Measurements from ENCODE around the gene TM9SF1. TPM values are rescaled to one million over a fixed set of nuclear protein-coding genes. Genes with fewer than 3 reads are reported as not detected.
"Not testable (repeated sequence)": the region's sequence is repeated elsewhere in the genome, so short reads cannot be mapped to it uniquely, and the experiment has no call there.

Gene TM9SF1
- total and polyA plus RNA-seq, 5 experiments from 2014 or later: 19.4 to 29.8 (median 23.1) TPM

DNA sequence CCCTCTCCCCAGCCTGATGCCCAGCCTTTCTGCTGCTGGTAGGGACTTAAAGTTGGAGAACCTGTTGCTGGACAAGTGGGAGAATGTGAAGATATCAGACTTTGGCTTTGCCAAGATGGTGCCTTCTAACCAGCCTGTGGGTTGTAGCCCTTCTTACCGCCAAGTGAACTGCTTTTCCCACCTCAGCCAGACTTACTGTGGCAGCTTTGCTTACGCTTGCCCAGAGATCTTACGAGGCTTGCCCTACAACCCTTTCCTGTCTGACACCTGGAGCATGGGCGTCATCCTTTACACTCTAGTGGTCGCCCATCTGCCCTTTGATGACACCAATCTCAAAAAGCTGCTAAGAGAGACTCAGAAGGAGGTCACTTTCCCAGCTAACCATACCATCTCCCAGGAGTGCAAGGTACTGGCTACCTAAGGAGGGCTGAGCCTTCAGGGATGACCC lies 11.9 kb upstream of the TM9SF1 start:
- DNase-seq (no peak), ATAC-seq (no peak)
- Mint-ChIP-seq H3K4me1 (peaks cover 32 to 68% (median 62%) of the 10 kb centered on the region in 4 donors), H3K9me3 (peaks cover 0 to 8% (median 0%) of the 10 kb centered on the region in 9 donors), H3K36me3 (peaks cover 14 to 80% (median 30%) of the 10 kb centered on the region in 3 donors), H3K27me3 (no peaks in the 10 kb centered on the region), H3K4me3 (no peak overlapping the region), H3K27ac (peak overlapping the region in 9 of 10 donors; percentile 22 to 91 (median 79))
- POLR2A ChIA-PET: interaction anchor here (0.8 to 1.7 kb wide), 2 partner anchors 11 to 36 kb away, joined by 3 to 8 read pairs; partner anchors contain the start of gene TM9SF1

DNA sequence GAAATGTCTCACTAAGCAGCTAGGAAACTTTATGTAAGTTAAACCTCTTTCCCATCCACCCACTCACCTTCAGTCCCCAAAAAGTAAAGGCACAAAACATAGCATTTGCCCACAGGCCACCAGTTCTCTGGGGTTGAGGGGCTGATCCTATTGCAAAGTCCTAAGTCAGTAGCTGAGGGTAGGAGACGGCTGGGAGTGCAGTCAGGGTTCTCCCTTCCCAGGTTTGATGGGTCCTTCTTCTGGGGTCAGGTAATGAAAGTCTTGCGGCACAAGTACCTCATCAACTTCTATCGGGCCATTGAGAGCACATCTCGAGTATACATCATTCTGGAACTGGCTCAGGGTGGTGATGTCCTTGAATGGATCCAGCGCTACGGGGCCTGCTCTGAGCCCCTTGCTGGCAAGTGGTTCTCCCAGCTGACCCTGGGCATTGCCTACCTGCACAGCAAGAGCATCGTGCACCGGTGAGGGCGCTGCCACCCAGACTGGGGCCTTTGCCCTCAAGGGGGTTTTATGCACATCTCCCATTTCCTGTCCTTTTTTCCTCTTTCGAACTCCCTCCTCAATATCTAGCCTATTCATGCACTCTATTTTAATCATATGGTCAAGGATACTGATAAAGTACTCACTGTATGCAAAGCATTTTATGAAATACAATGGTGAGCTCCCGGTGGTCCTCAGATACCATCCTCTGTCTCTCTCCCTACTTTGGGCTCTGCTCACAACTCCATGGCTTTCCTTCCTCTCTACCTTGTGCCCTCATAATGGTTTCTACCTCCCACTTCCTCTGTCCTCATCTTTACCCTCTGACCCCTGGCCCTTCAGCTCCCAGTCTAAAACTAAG lies 11.2 kb upstream of the TM9SF1 start:
- Mint-ChIP-seq H3K4me1 (peaks cover 30 to 62% (median 57%) of the 10 kb centered on the region in 4 donors), H3K4me3 (no peak overlapping the region), H3K27me3 (no peaks in the 10 kb centered on the region), H3K27ac (peak overlapping the region in 8 of 10 donors; percentile 22 to 91 (median 78)), H3K36me3 (peaks cover 14 to 82% (median 32%) of the 10 kb centered on the region in 3 donors), H3K9me3 (peaks cover 0 to 8% (median 0%) of the 10 kb centered on the region in 9 donors)
- DNase-seq: no peak
- POLR2A ChIA-PET: interaction anchor here (0.8 to 1.7 kb wide), 3 partner anchors 10 to 37 kb away, joined by 3 to 8 read pairs (median 3); partner anchors contain the start of genes MDP1 and TM9SF1
- ATAC-seq: no peak

DNA sequence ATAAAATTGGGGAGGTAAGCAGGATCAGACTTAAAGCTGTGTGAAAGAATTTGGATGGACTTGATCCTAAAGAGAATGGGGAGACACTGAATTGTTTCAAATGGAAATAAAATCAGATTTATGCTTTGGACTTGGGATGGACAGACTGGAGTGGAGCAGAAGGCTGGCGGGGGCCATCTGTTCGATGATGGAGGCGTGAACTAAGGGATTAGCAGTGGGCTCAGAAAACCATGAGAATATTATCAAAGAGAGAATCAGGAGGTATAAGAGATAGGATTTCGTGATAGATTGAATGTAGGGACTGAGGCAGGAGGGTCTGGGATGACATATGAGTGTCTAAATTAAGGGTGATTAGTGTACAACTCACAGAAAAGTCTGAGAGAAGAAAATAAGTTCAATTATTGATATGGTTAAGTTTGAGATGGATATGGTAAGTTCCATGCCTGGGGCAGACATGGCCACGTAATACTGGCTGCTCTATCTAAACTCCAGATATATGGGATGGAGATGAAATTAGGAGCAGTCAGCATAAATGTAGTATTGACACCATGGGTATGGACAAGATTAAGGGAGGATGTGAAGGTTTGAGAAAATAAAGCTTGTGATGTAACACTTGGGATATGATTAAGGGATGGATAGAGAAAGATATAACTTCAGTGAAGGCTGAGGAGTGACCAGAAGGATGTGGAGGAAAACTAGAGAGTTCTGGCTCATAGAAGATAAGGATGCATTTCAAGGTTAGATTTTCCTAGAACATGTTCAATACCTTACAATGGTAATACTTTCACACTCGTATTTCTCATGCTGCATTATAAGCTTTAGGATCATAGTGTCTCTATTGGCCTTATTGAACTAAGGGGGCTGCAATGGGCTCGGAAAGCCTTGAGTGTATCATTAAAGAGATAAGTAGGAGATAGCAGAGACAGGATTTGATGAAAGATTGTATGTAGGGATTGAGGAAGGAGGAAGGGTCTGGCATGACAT lies 9.2 kb upstream of the TM9SF1 start:
- peaks cover 0 to 8% (median 0%) of the 10 kb centered on the region in 9 donors for H3K9me3 Mint-ChIP-seq
- POLR2A ChIA-PET: interaction anchor here (1.0 to 1.1 kb wide), 2 partner anchors 8 to 11 kb away, joined by 4 to 7 read pairs; partner anchors contain the start of genes CHMP4A and MDP1
- H3K36me3 Mint-ChIP-seq: peaks cover 14 to 73% (median 28%) of the 10 kb centered on the region in 3 donors
- ATAC-seq (no peak), DNase-seq (no peak)
- H3K4me3 Mint-ChIP-seq: no peak overlapping the region
- peak overlapping the region in 7 of 10 donors; percentile 2 to 39 (median 7) for H3K27ac Mint-ChIP-seq
- peaks cover 26 to 51% (median 46%) of the 10 kb centered on the region in 4 donors for H3K4me1 Mint-ChIP-seq
- H3K27me3 Mint-ChIP-seq: no peaks in the 10 kb centered on the region

DNA sequence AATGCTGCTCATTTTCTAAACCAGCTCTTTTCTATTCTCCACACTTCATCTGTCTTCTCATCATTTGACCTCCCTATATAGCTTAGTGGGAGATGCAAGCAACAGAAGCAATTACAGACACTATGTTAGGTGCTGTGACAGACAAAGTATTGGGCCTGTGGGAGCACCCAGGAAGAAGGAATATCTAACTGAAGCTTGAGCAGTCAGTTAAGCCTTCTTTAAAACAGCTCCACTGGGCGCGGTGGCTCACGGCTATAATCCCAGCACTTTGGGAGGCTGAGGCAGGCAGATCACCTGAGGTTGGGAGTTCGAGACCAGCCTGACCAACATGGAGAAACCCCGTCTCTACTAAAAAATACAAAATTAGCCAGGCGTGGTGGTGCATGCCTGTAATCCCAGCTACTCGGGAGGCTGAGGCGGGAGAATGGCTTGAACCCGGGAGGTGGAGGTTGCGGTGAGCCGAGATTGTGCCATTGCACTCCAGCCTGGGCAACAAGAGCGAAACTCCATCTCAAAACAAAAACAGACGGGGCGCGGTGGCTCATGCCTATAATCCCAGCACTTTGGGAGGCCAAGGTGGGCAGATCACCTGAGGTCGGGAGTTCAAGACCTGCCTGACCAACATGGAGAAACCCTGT lies 8.1 kb upstream of the TM9SF1 start:
- H3K9me3 Mint-ChIP-seq, DNase-seq, ATAC-seq, H3K27me3 Mint-ChIP-seq, H3K4me3 Mint-ChIP-seq: not testable (repeated sequence)
- H3K36me3 Mint-ChIP-seq: peaks cover 14 to 72% (median 28%) of the 10 kb centered on the region in 3 donors
- H3K27ac Mint-ChIP-seq: peak overlapping the region in 2 of 10 donors; percentile 7 to 40
- POLR2A ChIA-PET: interaction anchor here (1.0 to 1.1 kb wide), 2 partner anchors 10 to 13 kb away, joined by 4 to 7 read pairs; partner anchors contain the start of genes CHMP4A and MDP1
- peaks cover 33 to 62% (median 52%) of the 10 kb centered on the region in 4 donors for H3K4me1 Mint-ChIP-seq

DNA sequence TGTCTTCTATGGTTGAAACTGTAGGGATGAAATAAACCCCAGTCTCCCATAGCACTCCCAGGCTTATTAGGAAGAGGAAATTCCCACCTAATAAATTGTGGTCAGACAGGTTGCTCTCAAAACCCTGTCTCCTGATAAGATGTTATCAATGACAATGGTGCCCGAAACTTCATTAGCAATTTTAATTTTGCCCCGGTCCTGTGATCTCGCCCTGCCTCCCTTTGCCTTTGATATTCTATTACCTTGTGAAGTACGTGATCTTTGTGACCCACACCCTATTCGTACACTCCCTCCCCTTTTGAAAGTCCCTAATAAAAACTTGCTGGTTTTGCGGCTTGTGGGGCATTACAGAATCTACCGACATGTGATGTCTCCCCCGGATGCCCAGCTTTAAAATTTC lies 7.3 kb upstream of the TM9SF1 start:
- DNase-seq, H3K4me3 Mint-ChIP-seq, H3K9me3 Mint-ChIP-seq, H3K27me3 Mint-ChIP-seq, POLR2A ChIA-PET, ATAC-seq: not testable (repeated sequence)
- Mint-ChIP-seq H3K27ac (peak overlapping the region in 4 of 10 donors; percentile 8 to 40 (median 24)), H3K36me3 (peaks cover 14 to 63% (median 26%) of the 10 kb centered on the region in 3 donors), H3K4me1 (peaks cover 30 to 59% (median 49%) of the 10 kb centered on the region in 4 donors)

DNA sequence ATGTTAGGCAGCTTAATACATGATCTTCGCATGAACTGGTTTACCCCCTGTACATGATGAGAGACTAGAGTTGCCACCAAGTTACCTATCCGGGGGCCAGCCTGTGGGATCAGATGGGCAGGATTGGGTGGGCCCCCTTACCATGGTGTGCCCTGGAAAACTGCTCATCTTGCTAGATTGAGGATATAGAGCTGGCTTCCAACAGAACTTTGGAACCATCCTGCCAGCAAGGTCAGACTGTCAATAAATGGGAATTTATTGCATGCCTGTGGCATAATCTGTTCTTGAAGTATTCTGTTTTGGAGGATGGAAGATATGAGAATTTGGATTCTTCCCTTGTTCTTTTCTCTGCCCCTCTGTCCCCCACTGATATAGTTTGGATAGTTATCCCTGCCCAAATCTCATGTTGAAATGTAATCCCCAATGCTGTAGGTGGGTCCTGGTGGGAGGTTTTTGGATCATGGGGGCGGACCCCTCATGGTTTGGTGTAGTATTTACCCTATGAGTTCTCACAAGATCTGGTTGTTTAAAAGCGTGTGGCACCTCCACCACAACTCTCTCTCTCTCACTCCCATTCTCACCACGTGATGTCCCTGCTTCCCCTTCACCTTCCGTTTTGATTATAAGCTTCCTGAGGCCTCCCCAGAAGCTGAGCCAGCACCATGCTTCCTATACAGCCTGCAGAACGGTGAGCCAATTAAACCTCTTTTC lies 3.7 kb upstream of the TM9SF1 start:
- POLR2A ChIA-PET: interaction anchor here (1.6 to 1.7 kb wide), 2 partner anchors 13 to 16 kb away, joined by 5 to 6 read pairs; no protein-coding TSS in a partner anchor
- Mint-ChIP-seq H3K27me3 (no peaks in the 10 kb centered on the region), H3K9me3 (peaks cover 0 to 8% (median 0%) of the 10 kb centered on the region in 9 donors), H3K4me3 (peak overlapping the region in 8 of 10 donors; percentile 32 to 65 (median 42)), H3K27ac (peak overlapping the region; percentile 16 to 75 (median 66)), H3K36me3 (peaks cover 6 to 33% (median 14%) of the 10 kb centered on the region in 3 donors), H3K4me1 (peaks cover 27 to 62% (median 50%) of the 10 kb centered on the region in 4 donors)
- no peak for DNase-seq
- no peak for ATAC-seq

DNA sequence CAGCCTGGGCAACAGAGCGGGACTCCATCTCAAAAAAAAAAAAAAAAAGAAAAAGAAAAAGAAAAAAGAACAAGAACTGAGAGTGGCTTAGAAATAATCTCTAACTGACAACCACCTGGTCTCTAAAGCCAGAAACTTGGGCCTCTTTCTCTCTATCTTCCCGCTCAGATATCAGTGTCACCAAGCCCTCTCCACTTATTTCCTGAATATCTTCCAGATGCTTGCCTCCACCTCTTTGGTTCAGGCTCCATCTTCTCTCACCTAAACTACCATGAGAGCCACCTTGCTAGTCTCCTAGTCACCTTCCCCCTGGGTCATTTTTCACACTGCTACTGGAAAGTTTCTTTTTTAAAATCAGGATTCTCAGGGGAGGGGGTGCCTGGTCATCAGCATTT lies 1.8 kb upstream of the TM9SF1 start:
- peaks cover 0 to 34% (median 11%) of the 10 kb centered on the region in 3 donors for H3K36me3 Mint-ChIP-seq

DNA sequence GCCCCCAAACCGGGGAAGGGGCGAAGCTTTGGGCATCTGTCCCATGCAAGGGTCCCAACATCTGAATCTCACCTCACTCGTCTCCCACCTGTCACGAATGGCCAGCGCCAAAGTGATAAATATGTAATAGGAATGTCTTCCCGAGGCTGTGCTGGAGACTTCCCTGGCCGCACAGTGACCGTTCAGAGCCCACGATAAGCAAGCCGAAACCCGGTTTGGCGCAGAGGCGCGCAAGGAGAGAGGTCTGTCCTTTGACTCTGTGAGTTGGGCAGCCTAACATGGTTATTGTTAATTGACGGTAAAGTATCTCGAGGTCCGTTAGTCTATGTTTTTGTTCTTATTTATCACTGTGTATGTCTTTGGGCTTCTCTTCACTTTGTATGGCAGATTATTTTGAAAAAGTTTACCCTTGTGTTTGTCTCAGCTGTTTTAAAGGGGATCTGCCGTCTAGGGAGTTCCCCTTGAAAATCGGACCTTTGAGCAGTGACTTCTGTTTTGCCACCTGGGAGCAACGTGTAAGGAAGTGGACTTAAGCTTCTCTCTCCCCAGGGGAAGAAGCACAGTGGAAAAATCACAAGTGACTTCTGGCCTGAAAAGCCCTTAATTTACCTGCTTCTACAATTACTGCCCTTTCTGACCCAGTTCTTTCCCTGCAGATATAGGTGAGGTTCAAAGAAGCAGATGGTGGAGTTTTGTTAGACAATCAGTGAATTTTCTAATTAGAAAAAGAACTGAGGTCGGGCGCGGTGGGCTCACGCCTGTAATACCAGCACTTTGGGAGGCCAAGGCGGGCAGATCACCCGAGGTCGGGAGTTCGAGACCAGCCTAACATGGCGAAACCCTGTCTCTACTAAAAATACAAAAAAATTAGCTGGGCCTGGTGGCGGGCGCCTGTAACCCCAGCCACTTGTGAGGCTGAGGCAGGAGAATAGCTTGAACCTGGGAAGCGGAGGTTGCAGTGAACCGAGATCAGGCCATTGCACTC lies 1.1 kb upstream of the TM9SF1 start:
- DNase-seq (no peak), ATAC-seq (no peak)

More for the DNA sequence above, 1.8 kb upstream of the TM9SF1 start:
- Mint-ChIP-seq H3K27ac (peak overlapping the region; percentile 43 to 98 (median 94)), H3K9me3 (no peaks in the 10 kb centered on the region), H3K4me3 (peak overlapping the region; percentile 72 to 96 (median 90)), H3K27me3 (no peaks in the 10 kb centered on the region), H3K4me1 (peaks cover 26 to 66% (median 58%) of the 10 kb centered on the region in 4 donors)
- no peak for ATAC-seq
- DNase-seq: no peak
- POLR2A ChIA-PET: interaction anchor here (0.7 to 3.2 kb wide), 3 partner anchors 16 to 86 kb away, joined by 3 to 124 read pairs (median 23); partner anchors contain the start of genes CHMP4A, MDP1 and TINF2

DNA sequence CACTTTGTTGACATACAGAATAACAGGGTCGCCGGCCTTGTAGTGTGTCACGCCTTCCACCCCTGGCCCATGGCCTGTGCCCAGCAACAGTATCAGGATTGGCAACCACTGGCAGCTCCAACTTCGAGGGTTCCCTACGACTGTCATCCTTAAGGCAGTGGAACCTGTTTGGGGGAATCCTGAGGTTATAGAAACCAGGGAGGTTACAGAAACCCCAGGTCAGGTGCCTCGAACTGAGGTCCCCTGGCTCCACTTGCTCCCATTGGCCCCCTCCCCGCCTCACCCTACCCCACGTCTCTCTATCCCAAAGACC lies 412 bp downstream of the TM9SF1 start:
- Mint-ChIP-seq H3K4me3 (peak overlapping the region; percentile 84 to 98 (median 93)), H3K27me3 (no peaks in the 10 kb centered on the region), H3K36me3 (peaks cover 0 to 30% (median 7%) of the 10 kb centered on the region in 3 donors), H3K9me3 (no peaks in the 10 kb centered on the region), H3K27ac (peak overlapping the region; percentile 93 to 99 (median 98)), H3K4me1 (peaks cover 24 to 67% (median 63%) of the 10 kb centered on the region in 4 donors)
- POLR2A ChIA-PET: interaction anchor here (0.7 to 3.5 kb wide), 24 partner anchors 8 to 892 kb away, joined by 3 to 124 read pairs (median 8); partner anchors contain the start of genes CBLN3, CHMP4A, CIDEB and DCAF11
- ATAC-seq: no peak
- peak in 1 of 10 donors; percentile 58 for DNase-seq

More for the DNA sequence above, 1.1 kb upstream of the TM9SF1 start:
- peaks cover 0 to 34% (median 6%) of the 10 kb centered on the region in 3 donors for H3K36me3 Mint-ChIP-seq
- no peaks in the 10 kb centered on the region for H3K27me3 Mint-ChIP-seq
- peak overlapping the region; percentile 84 to 98 (median 93) for H3K4me3 Mint-ChIP-seq
- H3K9me3 Mint-ChIP-seq: no peaks in the 10 kb centered on the region
- peaks cover 24 to 66% (median 61%) of the 10 kb centered on the region in 4 donors for H3K4me1 Mint-ChIP-seq
- peak overlapping the region; percentile 93 to 99 (median 98) for H3K27ac Mint-ChIP-seq
- POLR2A ChIA-PET: interaction anchor here (0.7 to 3.5 kb wide), 28 partner anchors 9 to 1101 kb away, joined by 3 to 124 read pairs (median 6); partner anchors contain the start of genes ACIN1, C14orf119, CHMP4A and DCAF11

All from naive thymus-derived CD8-positive, alpha-beta T cell (primary cell).